Kidney epithelial cell (primary cell): ENCODE measurements around the gene NLRP6. TPM values are rescaled to one million over a fixed set of nuclear protein-coding genes. Genes with fewer than 3 reads are reported as not detected.

Source experiments
- DNase-seq: peaks from one replicate; pipeline ENCODE4 v3.0.0-alpha.2; 2010; ENCODE audit warnings: low read depth
- H3K27me3 ChIP-seq: 2 replicates; pipeline ENCODE4 v1.6.0; 2011; ENCODE audit warnings: low read length; ENCODE audit not compliant: control insufficient read depth, insufficient read depth
- H3K36me3 ChIP-seq: 2 replicates; pipeline ENCODE4 v1.5.1; 2011; ENCODE audit warnings: low read length; ENCODE audit not compliant: control insufficient read depth, insufficient read depth
- H3K4me3 ChIP-seq: 2 replicates; pipeline ENCODE4 v1.5.1; 2011; ENCODE audit warnings: low read depth, mild to moderate bottlenecking, control low read depth, low read length
- total RNA-seq: library from RNA; depleted of rRNA; stranded (reverse); fragments of >200 nt; gene quantifications from 2 replicates; pipeline ENCODE4 v1.2.3, GENCODE V29; 2015
- TF ChIP-seq, protein P1 (sequence below): IDR thresholded peaks from 2 replicates; pipeline ENCODE4 v1.5.1; 2011; ENCODE audit warnings: mild to moderate bottlenecking, moderate library complexity, low read length, control low read depth, inconsistent platforms; ENCODE audit not compliant: insufficient read depth, poor library complexity, severe bottlenecking

Gene NLRP6
- not detected in 2 replicates for total RNA-seq

DNA sequence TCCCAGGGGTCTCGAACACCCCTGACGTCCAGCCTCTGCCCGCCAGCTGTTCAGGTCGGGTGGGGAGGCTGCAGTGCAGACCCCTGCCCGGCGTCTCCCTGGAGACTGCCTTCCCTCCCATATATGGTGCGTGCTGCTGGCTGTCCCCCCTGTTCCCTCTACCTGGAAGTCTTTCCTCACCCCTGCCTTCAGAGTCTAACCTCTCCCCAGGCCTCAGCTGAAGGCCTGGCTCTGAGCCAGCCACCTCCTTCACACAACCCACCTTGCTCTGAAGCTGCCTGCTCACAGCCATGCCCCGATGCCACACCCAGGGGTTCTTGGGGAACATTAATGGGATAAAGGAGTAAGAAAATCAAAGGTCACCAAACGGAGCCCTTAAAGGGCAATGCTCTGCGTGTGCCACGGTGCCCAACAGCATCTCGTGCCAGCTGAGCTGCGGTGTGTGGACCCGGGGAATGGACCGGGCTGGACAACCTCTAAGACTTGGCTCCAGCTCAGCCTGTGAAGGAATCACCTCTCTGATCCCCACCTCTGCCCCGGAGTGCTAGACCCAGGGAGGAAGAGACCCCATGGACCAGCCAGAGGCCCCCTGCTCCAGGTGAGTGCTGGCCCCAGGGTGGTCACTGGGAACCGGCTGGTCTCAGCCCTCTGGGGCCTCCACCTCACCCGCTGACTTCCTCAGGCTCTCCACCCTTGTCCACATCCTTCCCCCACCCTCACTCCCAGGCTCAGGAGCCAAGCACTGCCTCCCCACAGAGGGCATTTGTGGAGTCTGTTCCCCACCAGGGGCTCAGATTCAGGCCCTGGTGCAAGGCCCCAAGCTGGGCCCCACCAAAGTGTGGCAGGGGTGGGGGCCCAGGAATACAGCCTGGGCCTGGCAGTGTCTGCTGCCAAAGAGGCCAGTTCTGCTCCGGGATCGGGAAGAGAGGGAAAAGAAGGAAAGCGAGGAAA lies at the start of gene NLRP6:
Gene NLRP6, plus strand, starts transcription at position 407 of the 951 bp plus-strand sequence. Its CDS starts 163 bp downstream, at position 570.
- H3K27me3 ChIP-seq = peaks cover 55% of the 10 kb centered on the region
- no peaks in the 10 kb centered on the region for H3K36me3 ChIP-seq
- no peak within 1 kb of the TSS for H3K4me3 ChIP-seq
- no peak for DNase-seq
- TF ChIP-seq, protein P1, sequence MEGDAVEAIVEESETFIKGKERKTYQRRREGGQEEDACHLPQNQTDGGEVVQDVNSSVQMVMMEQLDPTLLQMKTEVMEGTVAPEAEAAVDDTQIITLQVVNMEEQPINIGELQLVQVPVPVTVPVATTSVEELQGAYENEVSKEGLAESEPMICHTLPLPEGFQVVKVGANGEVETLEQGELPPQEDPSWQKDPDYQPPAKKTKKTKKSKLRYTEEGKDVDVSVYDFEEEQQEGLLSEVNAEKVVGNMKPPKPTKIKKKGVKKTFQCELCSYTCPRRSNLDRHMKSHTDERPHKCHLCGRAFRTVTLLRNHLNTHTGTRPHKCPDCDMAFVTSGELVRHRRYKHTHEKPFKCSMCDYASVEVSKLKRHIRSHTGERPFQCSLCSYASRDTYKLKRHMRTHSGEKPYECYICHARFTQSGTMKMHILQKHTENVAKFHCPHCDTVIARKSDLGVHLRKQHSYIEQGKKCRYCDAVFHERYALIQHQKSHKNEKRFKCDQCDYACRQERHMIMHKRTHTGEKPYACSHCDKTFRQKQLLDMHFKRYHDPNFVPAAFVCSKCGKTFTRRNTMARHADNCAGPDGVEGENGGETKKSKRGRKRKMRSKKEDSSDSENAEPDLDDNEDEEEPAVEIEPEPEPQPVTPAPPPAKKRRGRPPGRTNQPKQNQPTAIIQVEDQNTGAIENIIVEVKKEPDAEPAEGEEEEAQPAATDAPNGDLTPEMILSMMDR = no peak

DNA sequence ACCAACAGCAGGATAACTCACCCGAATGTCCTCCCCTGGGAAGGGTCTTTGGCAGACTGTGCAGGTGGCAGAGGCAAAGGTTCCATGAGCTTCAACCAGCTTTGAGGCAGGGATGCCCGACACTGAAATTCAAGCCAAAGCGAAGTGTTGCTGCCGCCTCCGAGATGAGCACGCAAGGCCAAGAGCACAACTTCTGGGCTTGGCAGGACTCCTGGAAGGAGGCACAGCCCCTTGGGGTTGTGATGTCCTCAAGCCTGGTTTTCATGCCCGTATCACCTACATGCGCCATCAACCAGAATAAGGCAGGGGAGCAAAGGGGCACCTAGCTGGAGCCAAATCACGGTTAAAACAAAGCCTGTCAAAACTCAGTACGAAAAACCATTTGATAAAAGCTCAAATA lies 47.8 kb upstream of the NLRP6 start:
- H3K4me3 ChIP-seq = no peak overlapping the region
- TF ChIP-seq, protein P1 = no peak
- H3K36me3 ChIP-seq = no peaks in the 10 kb centered on the region
- H3K27me3 ChIP-seq = no peaks in the 10 kb centered on the region
- DNase-seq = no peak

DNA sequence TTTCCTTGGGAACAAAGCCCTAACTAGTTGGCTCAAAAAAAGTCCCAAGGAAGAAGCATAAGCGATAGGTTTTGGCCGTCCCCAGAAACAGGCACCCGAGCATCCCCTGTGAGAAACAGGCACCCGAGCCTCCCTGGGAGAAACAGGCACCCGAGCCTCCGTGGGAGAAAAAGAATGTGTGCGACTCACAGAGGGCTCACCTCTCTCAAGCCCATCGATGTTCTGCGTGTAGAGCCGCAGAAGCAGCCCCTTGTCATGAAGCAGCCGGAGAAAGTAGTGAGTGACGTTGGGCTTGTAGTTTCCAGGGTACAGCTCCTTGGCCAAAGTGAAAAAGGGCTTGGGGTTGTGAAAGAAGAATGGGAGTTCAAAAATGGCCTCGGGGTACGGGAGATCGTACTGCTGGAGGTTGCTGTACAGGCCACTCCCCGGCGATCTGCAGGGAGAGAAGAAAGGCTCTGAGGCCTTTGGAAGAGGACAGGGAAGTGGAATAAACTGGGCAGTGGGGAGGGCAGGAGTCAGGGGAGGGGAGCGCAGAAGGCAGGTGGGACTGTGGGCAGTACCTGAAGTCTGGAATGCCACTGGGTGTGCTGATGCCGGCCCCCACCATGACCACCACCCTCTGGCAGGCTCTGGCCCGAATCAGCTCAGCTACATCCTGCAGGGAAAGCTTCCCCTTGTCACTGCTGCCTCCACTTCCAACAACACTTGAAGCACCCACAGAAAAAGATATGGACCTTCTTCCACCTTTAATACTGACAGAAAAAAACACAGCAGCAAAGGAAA lies 45.2 kb upstream of the NLRP6 start:
- TF ChIP-seq, protein P1 = no peak
- no peak overlapping the region for H3K4me3 ChIP-seq
- DNase-seq = no peak

DNA sequence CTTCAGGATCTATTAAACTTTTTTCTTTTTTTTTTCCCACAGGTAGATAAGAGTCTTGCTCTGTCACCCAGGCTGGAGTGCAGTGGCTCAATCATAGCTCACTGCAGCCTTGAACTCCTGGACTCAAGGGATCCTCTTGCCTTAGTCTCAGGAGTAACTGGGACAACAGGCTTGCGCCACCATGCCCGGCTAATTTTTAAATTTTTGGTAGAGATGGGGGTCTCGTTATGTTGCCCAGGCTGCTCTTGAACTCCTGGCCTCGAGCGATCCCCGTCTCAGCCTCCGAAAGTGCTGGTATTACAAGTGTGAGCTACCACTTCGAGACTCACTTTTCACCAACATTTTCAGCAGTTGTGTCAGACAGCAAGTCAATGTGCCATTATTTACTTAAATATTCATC lies 43.0 kb upstream of the NLRP6 start:
- TF ChIP-seq, protein P1 = no peak
- no peak for DNase-seq
- no peaks in the 10 kb centered on the region for H3K36me3 ChIP-seq
- peak overlapping the region; percentile 88 for H3K4me3 ChIP-seq
- no peaks in the 10 kb centered on the region for H3K27me3 ChIP-seq

More for the DNA sequence above, 45.2 kb upstream of the NLRP6 start:
- Histone ChIP-seq H3K36me3 (no peaks in the 10 kb centered on the region), H3K27me3 (no peaks in the 10 kb centered on the region)

DNA sequence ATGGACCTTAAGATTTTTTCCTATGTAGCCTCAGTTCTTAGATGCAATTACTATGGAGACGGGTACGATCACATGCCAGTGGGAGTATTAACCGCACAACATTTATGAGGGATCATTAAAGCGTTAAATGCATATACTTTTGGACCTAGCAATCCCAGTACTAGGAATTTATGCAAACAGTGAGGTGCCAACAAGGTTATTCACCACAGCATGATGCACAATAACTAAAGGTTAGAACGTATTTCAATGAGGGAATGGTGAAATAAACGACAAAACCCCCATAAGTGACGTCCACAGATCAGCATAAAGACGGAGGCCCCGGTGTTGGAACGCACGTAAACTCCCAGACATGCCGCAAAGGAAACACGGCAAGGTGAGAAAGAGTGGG lies 42.6 kb upstream of the NLRP6 start:
- H3K36me3 ChIP-seq = no peaks in the 10 kb centered on the region
- TF ChIP-seq, protein P1 = no peak
- peak overlapping the region; percentile 88 for H3K4me3 ChIP-seq
- H3K27me3 ChIP-seq = no peaks in the 10 kb centered on the region
- DNase-seq = no peak
